ENCODE results near the gene NSUN7.

Gene NSUN7

DNA sequence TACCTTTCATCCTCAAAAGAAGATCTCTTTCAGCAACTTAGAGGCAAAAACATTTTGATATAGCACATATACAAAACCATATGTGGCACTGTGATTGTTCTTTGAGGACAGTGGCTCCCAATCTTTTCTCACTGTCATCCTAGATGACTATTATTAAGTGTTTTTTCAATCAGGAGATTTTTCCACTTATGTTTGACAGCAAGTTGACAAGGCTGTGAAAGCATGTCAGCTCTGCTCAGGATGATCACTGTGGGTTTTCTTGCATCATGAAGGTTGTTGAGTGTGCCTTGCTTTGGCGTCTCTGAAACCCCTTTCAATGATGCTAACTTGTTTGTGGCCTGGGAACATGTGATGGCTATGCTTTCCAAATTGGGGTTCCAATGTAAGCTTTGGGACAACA is 20.2 kb upstream of the NSUN7 start (continued):
- no peak for TF ChIP-seq PRDM4 (tag by site-specific recombination; IDR thresholded peaks at IDR 0.05)
- no peak for TF ChIP-seq ZNF416 (tag by site-specific recombination; IDR thresholded peaks at IDR 0.05)
- no peak for TF ChIP-seq GLIS2 (tag by site-specific recombination; IDR thresholded peaks at IDR 0.05)
- TF ChIP-seq ZNF791 (tag by site-specific recombination; IDR thresholded peaks at IDR 0.05) = no peak
- no peak for TF ChIP-seq ZNF639 (tag by site-specific recombination; IDR thresholded peaks at IDR 0.05)
- no peak for TF ChIP-seq SCRT2 (tag by site-specific recombination; IDR thresholded peaks at IDR 0.05)
- TF ChIP-seq ZNF239 (tag by site-specific recombination; IDR thresholded peaks at IDR 0.05) = no peak
- TF ChIP-seq ZNF658 (tag by site-specific recombination; IDR thresholded peaks at IDR 0.05) = no peak
- no peak for TF ChIP-seq ZEB2 (tag by site-specific recombination; IDR thresholded peaks at IDR 0.05)
- TF ChIP-seq KLF7 (tag by site-specific recombination; IDR thresholded peaks at IDR 0.05; ENCODE audit: borderline replicate concordance) = no peak
- no peak for TF ChIP-seq MEIS1 (CRISPR knock-in tag; IDR thresholded peaks at IDR 0.05; ENCODE audit: borderline replicate concordance)
- TF ChIP-seq KLF16 (tag by site-specific recombination; IDR thresholded peaks at IDR 0.05) = no peak
- no peak for TF ChIP-seq AEBP2 (tag by site-specific recombination; IDR thresholded peaks at IDR 0.05; ENCODE audit: borderline replicate concordance)

- H3K9me3 ChIP-seq (ENCODE audit: control insufficient read depth, insufficient read depth, low read depth, low read length) = no peaks in the 10 kb centered on the region
- CTCF ChIA-PET = no interaction called here
- POLR2A ChIA-PET = no interaction called here
- no peak for TF ChIP-seq YY2 (tag by site-specific recombination; IDR thresholded peaks at IDR 0.05)
- TF ChIP-seq PRDM1 (tag by site-specific recombination; IDR thresholded peaks at IDR 0.05) = 0 out of 2 replicates have a peak, but pooled peaks have one; percentile 34
- peak; percentile 33; the same call in 1 of the 2 replicates for TF ChIP-seq ZNF366 (tag by site-specific recombination; conservative IDR thresholded peaks at IDR 0.05)
- H3K4me3 ChIP-seq (ENCODE audit: low read depth, low read length) = no peak overlapping the region
- H3K27ac ChIP-seq (ENCODE audit: extremely low read depth, low read depth, low read length) = no peak overlapping the region
- 0 out of 2 replicates have a peak, but pooled peaks cover 3% of the 10 kb centered on the region for H3K4me1 ChIP-seq (ENCODE audit: control insufficient read depth, insufficient read depth, low read length)
- no peaks in the 10 kb centered on the region for H3K36me3 ChIP-seq (ENCODE audit: control insufficient read depth in 2 of 2, insufficient read depth in 1 of 2, low read length in 2 of 2)
Measured at GRCh38 chr4:40730091-40730679, 19.6 kb upstream of the NSUN7 start.

DNA sequence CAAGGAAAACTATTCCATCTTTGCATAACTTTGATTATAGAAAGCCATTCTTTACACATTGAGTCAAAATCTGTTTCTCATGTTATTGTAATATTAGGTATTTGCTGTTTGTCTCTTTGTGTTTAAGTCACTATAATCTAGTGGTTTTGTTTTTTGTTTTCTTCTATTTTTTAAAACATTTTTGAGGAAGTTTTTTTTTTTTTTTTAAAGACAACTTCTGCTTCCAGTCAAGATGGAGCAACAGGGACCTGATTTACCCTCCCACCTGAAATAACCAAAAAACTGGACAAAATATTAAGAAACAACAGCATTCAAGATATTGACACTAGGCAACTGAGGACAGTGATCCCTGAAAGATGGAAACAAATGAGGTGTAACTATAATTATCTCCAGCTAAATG is 18.4 kb upstream of the NSUN7 start:
- no peak overlapping the region for H3K27ac ChIP-seq (ENCODE audit: extremely low read depth, low read depth, low read length)
- no peaks in the 10 kb centered on the region for H3K36me3 ChIP-seq (ENCODE audit: control insufficient read depth in 2 of 2, insufficient read depth in 1 of 2, low read length in 2 of 2)
- CTCF ChIA-PET = interaction anchor here (0.7 to 1.0 kb wide), 2 partner anchors 424 to 1905 kb away, joined by 4 to 5 read pairs; no protein-coding TSS in a partner anchor
- no peaks in the 10 kb centered on the region for H3K9me3 ChIP-seq (ENCODE audit: control insufficient read depth, insufficient read depth, low read depth, low read length)
- H3K4me1 ChIP-seq (ENCODE audit: control insufficient read depth, insufficient read depth, low read length) = 0 out of 2 replicates have a peak, but pooled peaks cover 3% of the 10 kb centered on the region
- H3K4me3 ChIP-seq (ENCODE audit: low read depth, low read length) = no peak overlapping the region
- POLR2A ChIA-PET = no interaction called here
- no peak for TF ChIP-seq ZNF324 (tag by site-specific recombination; IDR thresholded peaks at IDR 0.05)
- no peak for TF ChIP-seq ZIC2 (tag by site-specific recombination; IDR thresholded peaks at IDR 0.05)
- TF ChIP-seq ZNF785 (tag by site-specific recombination; IDR thresholded peaks at IDR 0.05) = no peak
- TF ChIP-seq ZNF654 (tag by site-specific recombination; IDR thresholded peaks at IDR 0.05; ENCODE audit: low read depth) = no peak
- no peak for TF ChIP-seq RBAK (tag by site-specific recombination; IDR thresholded peaks at IDR 0.05)
- TF ChIP-seq ZNF2 (tag by site-specific recombination; IDR thresholded peaks at IDR 0.05) = no peak
- TF ChIP-seq SALL2 (tag by site-specific recombination; IDR thresholded peaks at IDR 0.05; ENCODE audit: borderline replicate concordance) = no peak
- no peak for TF ChIP-seq ZNF366 (tag by site-specific recombination; conservative IDR thresholded peaks at IDR 0.05)
- no peak for TF ChIP-seq ZBTB1 (tag by site-specific recombination; IDR thresholded peaks at IDR 0.05)
- no peak for TF ChIP-seq BCL11A (tag by site-specific recombination; IDR thresholded peaks at IDR 0.05; ENCODE audit: low read depth)
- no peak for TF ChIP-seq ZNF10 (tag by site-specific recombination; IDR thresholded peaks at IDR 0.05)
- TF ChIP-seq KLF10 (tag by site-specific recombination; IDR thresholded peaks at IDR 0.05) = no peak
- TF ChIP-seq ZBTB10 (tag by site-specific recombination; IDR thresholded peaks at IDR 0.05) = no peak
